AG09309 (cell line): ENCODE measurements around the gene C6orf141.
A peak's percentile ranks its signal among the peaks of the same experiment; 100 is the strongest.

Source experiments
- DNase-seq: peaks from one replicate; pipeline ENCODE4 v3.0.0-alpha.2; 2010; ENCODE audit warnings: low read depth
- H3K4me3 ChIP-seq: 2 replicates; pipeline ENCODE4 v1.5.1; 2011; ENCODE audit warnings: mild to moderate bottlenecking, low read depth, low read length, moderate library complexity; ENCODE audit not compliant: control insufficient read depth
- TF ChIP-seq, protein P1 (sequence below): IDR thresholded peaks from 2 replicates; pipeline ENCODE4 v1.5.1; 2011; ENCODE audit warnings: mild to moderate bottlenecking, low read depth, low read length, inconsistent platforms; ENCODE audit not compliant: insufficient read depth, control insufficient read depth; ENCODE audit errors: missing control alignments

C6orf141 gene

DNA sequence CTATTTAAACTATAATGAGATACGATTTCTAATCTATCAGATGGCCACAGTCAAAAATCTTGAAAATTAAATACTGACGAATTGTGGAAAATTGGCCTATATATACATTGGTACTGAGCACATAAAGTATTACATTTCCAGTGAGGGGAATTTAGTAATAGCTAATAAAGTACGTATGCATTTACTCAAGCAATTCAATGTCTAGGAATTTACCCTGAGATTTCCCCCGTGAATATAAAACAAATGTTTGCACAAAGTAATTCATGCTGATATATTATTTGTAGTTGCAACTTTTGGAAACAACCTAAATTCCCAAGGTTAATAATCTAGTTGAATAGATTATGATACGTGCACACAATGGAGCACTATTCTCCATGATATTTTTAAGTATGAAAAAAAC, 14.7 kb upstream of the C6orf141 start:
- TF ChIP-seq, protein P1, sequence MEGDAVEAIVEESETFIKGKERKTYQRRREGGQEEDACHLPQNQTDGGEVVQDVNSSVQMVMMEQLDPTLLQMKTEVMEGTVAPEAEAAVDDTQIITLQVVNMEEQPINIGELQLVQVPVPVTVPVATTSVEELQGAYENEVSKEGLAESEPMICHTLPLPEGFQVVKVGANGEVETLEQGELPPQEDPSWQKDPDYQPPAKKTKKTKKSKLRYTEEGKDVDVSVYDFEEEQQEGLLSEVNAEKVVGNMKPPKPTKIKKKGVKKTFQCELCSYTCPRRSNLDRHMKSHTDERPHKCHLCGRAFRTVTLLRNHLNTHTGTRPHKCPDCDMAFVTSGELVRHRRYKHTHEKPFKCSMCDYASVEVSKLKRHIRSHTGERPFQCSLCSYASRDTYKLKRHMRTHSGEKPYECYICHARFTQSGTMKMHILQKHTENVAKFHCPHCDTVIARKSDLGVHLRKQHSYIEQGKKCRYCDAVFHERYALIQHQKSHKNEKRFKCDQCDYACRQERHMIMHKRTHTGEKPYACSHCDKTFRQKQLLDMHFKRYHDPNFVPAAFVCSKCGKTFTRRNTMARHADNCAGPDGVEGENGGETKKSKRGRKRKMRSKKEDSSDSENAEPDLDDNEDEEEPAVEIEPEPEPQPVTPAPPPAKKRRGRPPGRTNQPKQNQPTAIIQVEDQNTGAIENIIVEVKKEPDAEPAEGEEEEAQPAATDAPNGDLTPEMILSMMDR, result no peak
- DNase-seq, result no peak
- no peak overlapping the region for H3K4me3 ChIP-seq

DNA sequence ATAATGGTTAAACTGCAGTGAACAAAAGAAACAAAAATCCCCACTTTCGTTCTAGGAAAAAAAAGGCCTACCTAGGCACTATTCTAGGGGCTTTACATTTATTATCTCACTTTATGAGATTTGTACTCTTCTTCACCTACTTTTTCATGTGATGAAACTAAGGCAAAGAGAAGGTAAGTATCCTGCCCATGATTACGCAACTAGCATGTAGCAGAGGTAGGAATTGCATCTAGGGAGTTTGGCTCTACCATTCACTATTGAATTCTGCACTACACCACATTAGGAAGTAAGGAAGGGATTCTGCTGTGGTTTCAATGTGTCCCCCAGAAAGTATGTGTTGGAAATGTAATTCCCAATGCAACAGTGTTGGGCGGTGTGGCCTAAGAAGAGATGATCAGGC, 11.4 kb upstream of the C6orf141 start:
- no peak for DNase-seq
- TF ChIP-seq, protein P1, result no peak
- H3K4me3 ChIP-seq, result no peak overlapping the region

DNA sequence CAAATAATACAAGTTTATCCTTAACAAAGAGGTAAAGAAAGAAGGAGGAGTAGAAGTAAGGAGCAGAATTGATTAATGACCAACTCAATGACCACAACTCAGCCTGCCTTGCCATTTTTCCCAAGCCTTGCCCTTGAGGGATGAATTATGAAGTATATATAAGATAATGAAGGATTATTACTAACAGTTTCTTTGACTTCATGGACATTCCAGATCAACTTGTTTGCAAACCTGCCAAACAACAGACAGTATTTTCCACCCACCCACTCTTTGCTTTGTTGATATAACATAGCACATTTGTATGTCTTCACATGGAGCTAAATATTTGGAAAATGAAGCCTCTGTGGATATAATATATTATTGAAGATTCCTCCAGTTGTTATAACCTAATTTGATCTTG, 9.9 kb upstream of the C6orf141 start:
- no peak overlapping the region for H3K4me3 ChIP-seq
- TF ChIP-seq, protein P1, result no peak
- no peak for DNase-seq

DNA sequence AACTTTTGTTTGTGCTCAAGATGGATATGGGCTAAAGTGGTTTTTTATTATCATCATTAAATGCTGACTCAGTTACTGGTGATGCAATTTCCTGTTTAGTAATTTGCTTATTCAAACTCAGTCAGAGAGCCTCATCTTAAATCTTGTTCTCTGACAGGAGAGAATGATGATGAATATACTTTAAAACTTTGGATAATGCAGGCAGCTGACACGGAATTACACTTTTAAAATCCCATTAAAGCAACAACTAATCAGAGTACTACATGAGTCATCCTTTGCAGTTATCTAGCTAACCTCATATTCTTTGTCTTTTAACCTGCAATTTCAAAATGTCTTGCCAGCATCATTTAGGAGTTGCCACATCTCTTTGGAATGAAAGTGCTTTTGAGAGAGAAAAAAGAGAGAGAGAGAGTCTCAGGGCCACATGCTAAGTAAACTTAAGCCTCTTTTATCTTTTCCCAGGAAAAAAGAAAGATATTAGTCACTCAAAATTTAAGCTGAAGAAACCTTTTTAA, 9.2 kb upstream of the C6orf141 start:
- DNase-seq, result peak; percentile 94
- H3K4me3 ChIP-seq, result no peak overlapping the region
- TF ChIP-seq, protein P1, result no peak

DNA sequence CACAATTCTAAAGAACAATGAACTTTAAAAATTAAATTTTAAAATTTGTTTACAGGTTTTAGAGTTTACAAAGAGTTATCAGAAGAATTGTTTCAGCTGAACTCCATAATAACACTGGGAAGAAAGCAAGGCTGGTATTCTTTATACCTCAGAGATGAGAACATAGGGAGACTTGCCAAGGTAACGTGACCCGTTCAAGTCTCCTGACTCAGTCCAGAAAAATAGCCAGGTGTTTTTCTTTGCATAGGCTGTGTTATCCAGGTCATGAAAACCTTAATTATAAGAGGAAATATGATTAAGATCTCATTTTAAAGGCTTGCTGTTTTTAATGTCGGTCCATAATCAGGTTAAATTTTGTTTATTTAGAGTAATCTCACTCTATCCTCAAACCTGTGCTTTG, 8.5 kb upstream of the C6orf141 start:
- no peak overlapping the region for H3K4me3 ChIP-seq
- TF ChIP-seq, protein P1, result no peak
- DNase-seq, result no peak

DNA sequence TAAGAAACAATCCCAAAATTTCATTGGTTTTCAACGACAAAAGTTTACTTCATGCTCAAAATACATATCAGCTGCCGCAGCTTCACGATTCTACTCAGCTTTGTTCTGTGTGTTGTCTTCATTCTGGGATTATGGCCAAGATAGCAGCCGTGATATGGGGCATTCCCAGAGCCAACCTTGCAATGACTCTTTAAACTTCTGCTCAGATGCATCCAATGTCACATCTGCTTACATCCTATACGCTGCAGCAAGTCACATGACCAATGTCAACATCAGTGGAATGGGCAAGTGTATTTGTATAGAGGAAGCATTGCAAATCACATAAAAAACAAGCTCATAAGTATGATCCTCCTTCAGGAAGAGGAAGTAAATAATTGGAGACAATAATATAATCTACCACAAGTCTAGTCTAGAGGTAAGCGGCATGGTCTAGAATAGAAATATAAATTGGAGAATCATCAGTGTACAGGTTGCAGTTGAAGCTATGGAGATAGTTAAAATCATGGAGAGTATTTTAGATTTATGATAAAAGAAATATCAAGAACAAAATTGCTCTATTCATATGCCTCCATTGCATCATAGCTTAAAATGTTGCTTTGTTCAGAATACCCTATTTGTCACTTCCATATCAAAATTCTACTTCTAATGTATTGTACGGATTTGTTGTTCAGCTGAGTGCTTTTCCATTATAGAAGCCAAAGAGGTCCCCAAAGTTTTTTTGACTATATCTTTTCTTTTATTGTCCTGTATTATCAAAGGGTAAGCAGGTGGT, 7.2 kb upstream of the C6orf141 start:
- no peak overlapping the region for H3K4me3 ChIP-seq
- TF ChIP-seq, protein P1, result no peak
- no peak for DNase-seq

DNA sequence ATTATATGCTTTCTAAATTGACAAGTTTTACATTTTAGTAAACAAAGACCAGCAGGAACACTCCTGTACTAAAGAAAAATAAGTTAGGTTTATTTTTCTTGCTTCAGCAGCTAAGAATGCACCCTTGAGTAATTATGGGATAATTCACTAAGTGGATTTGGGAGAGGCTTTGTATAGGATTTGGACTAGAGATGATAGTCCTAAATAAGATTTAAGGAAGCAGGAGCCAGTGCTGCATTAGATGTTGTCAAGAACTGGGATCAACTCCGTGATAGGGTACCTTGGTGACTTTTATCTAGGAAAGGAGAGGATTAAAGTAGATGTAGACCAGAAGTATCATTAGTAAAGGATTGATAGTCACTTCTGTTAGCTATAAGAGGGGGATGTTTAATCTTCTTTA, 4.1 kb upstream of the C6orf141 start:
- TF ChIP-seq, protein P1, result no peak
- no peak overlapping the region for H3K4me3 ChIP-seq
- DNase-seq, result no peak
